HepG2 (cell line): Measurements from ENCODE around the gene SLC29A1. TPM values are rescaled to one million over a fixed set of nuclear protein-coding genes. Genes with fewer than 3 reads are reported as not detected.
A peak's percentile ranks its signal among the peaks of the same experiment; 100 is the strongest.

Experiments used
- HMG20A ChIP-seq: IDR thresholded peaks from 2 replicates; pipeline ENCODE4 v1.6.1; 2016; ENCODE audit warnings: borderline replicate concordance
- HNF4A ChIP-seq: sonication (generic); formaldehyde crosslinking; IDR thresholded peaks from 2 replicates; pipeline ENCODE4 v1.4.0; 2020; ENCODE audit warnings: missing genetic modification reagents
- HNF4G ChIP-seq, 2 experiments: sonication (generic) in 1 of 2; formaldehyde crosslinking in 1 of 2; IDR thresholded peaks; 2 replicates each; pipeline versions ENCODE4 v1.4.0 to v1.6.1; 2011 to 2020; ENCODE audit warnings: borderline replicate concordance in 2 of 2, low read depth in 2 of 2, mild to moderate bottlenecking in 2 of 2, low read length in 1 of 2, missing genetic modification reagents in 1 of 2, moderate library complexity in 1 of 2
- HOXA5 ChIP-seq: sonication (generic); formaldehyde crosslinking; IDR thresholded peaks from 2 replicates; pipeline ENCODE4 v1.4.0; 2020; ENCODE audit warnings: missing genetic modification reagents
- KAT8 ChIP-seq: IDR thresholded peaks from 2 replicates; pipeline ENCODE4 v1.6.1; 2016; ENCODE audit warnings: missing genetic modification reagents, missing compliant biosample characterization
- KLF13 ChIP-seq: sonication (generic); formaldehyde crosslinking; IDR thresholded peaks from 2 replicates; pipeline ENCODE4 v1.4.0; 2020; ENCODE audit warnings: mild to moderate bottlenecking, missing genetic modification reagents
- MIER3 ChIP-seq: IDR thresholded peaks from 2 replicates; pipeline ENCODE4 v1.6.1; 2016; ENCODE audit warnings: missing compliant biosample characterization, borderline replicate concordance
- PAXIP1 ChIP-seq: sonication (generic); formaldehyde crosslinking; conservative IDR thresholded peaks from 2 replicates; pipeline ENCODE4 v1.4.0; 2020; ENCODE audit warnings: mild to moderate bottlenecking, missing genetic modification reagents, moderate library complexity
- SOX13 ChIP-seq, 3 experiments: fragments of 450-650 bp in 1 of 3; sonication (generic) in 1 of 3; formaldehyde crosslinking in 1 of 3; IDR thresholded peaks in 2 of 3; conservative IDR thresholded peaks in 1 of 3; 2 replicates each; pipeline versions ENCODE4 v1.5.0 to v1.6.1; 2016 to 2020; ENCODE audit warnings: antibody characterized with exemption in 1 of 3, mild to moderate bottlenecking in 1 of 3, missing compliant biosample characterization in 1 of 3, missing genetic modification reagents in 1 of 3, moderate library complexity in 1 of 3
- TGIF2 ChIP-seq: IDR thresholded peaks from 2 replicates; pipeline ENCODE4 v1.6.1; 2016; ENCODE audit warnings: control low read depth, missing compliant biosample characterization
- ZGPAT ChIP-seq: IDR thresholded peaks from 2 replicates; pipeline ENCODE4 v1.6.1; 2016; ENCODE audit warnings: mild to moderate bottlenecking
- ZMYM3 ChIP-seq: sonication (generic); formaldehyde crosslinking; IDR thresholded peaks from 2 replicates; pipeline ENCODE4 v1.5.1; 2020; ENCODE audit warnings: mild to moderate bottlenecking, missing genetic modification reagents
- ZMYM4 ChIP-seq: sonication (generic); formaldehyde crosslinking; IDR thresholded peaks from 2 replicates; pipeline ENCODE4 v1.8.1; 2023; ENCODE audit warnings: mild to moderate bottlenecking, missing genetic modification reagents
- ZNF12 ChIP-seq: sonication (generic); formaldehyde crosslinking; IDR thresholded peaks from 2 replicates; pipeline ENCODE4 v1.5.0; 2020; ENCODE audit warnings: missing genetic modification reagents
- ZNF263 ChIP-seq: sonication (generic); formaldehyde crosslinking; IDR thresholded peaks from 2 replicates; pipeline ENCODE4 v1.4.0; 2020; ENCODE audit warnings: missing genetic modification reagents
- ZNF333 ChIP-seq: sonication (generic); formaldehyde crosslinking; IDR thresholded peaks from 2 replicates; pipeline ENCODE4 v1.4.0; 2020; ENCODE audit warnings: mild to moderate bottlenecking, missing genetic modification reagents, borderline replicate concordance
- ZNF460 ChIP-seq: sonication (generic); formaldehyde crosslinking; IDR thresholded peaks from 2 replicates; pipeline ENCODE4 v1.5.1; 2020; ENCODE audit warnings: missing genetic modification reagents, mild to moderate bottlenecking, borderline replicate concordance
- ZNF501 ChIP-seq: sonication (generic); formaldehyde crosslinking; IDR thresholded peaks from 2 replicates; pipeline ENCODE4 v1.5.1; 2020; ENCODE audit warnings: mild to moderate bottlenecking, moderate library complexity, missing genetic modification reagents
- ZNF556 ChIP-seq: sonication (generic); formaldehyde crosslinking; IDR thresholded peaks from 2 replicates; pipeline ENCODE4 v1.4.0; 2020; ENCODE audit warnings: mild to moderate bottlenecking, missing genetic modification reagents, borderline replicate concordance
- ZNF770 ChIP-seq: sonication (generic); formaldehyde crosslinking; IDR thresholded peaks from 2 replicates; pipeline ENCODE4 v1.5.0; 2020; ENCODE audit warnings: mild to moderate bottlenecking, missing genetic modification reagents
- polyA plus RNA-seq, 8 experiments: library from polyadenylated mRNA; depleted of rRNA in 3 of 8; stranded (reverse) in 7 of 8; unstranded in 1 of 8; fragments of >200 nt; fragmentation: Illumina TruSeq in 4 of 8; extraction: Trizol in 4 of 8; gene quantifications; 2 replicates each; pipeline versions ENCODE4 v1.2.1 to v1.2.3, GENCODE V29; 2011 to 2016; ENCODE audit warnings: low read depth in 4 of 8, missing spikeins in 1 of 8, mixed read lengths in 1 of 8; ENCODE audit not compliant: insufficient read depth in 1 of 8
- total RNA-seq, 5 experiments: library from RNA; depleted of rRNA; stranded (reverse); fragments of >200 nt; fragmentation: Illumina TruSeq; extraction: Trizol; gene quantifications; 2 replicates each; pipeline ENCODE4 v1.2.3, GENCODE V29; 2016; ENCODE audit warnings: low read depth in 1 of 5

The SLC29A1 gene
- total and polyA plus RNA-seq, 2 of the 13 experiments (the other 11 are each of a cell fraction or from before 2014, with no cell fraction given) = 43.2 to 106 TPM

GRCh38 chr6:44207966-44208365 lies 15.4 kb upstream of the SLC29A1 start (continued):
- TF ChIP-seq ZNF770 (CRISPR knock-in tag) = peak; percentile 90
- TF ChIP-seq ZNF333 (CRISPR knock-in tag) = no peak
- TF ChIP-seq ZNF556 (CRISPR knock-in tag) = no peak
- peak; percentile 26 for TF ChIP-seq ZNF501 (CRISPR knock-in tag)
- TF ChIP-seq HOXA5 = 0 out of 2 replicates have a peak, but pooled peaks have one; percentile 8
- TF ChIP-seq ZMYM3 (CRISPR knock-in tag) = peak; percentile 65
- TF ChIP-seq TGIF2 (CRISPR knock-in tag) = no peak
- peak; percentile 76 for TF ChIP-seq HNF4A
- TF ChIP-seq KLF13 (CRISPR knock-in tag) = no peak
- TF ChIP-seq ZGPAT = peak; percentile 50; the same call in 1 of the 2 replicates
- no peak for TF ChIP-seq HNF4G (IDR thresholded peaks at IDR 0.05; ENCODE audit: borderline replicate concordance, low read depth, low read length)
- TF ChIP-seq HNF4G (CRISPR knock-in tag; IDR thresholded peaks at IDR 0.05; ENCODE audit: borderline replicate concordance, low read depth) = 0 out of 2 replicates have a peak, but pooled peaks have one; percentile 25
- 0 out of 2 replicates have a peak, but pooled peaks have one; percentile 17 for TF ChIP-seq ZMYM4 (CRISPR knock-in tag)
- no peak for TF ChIP-seq SOX13 (IDR thresholded peaks at IDR 0.05)
- TF ChIP-seq SOX13 (CRISPR knock-in tag; conservative IDR thresholded peaks at IDR 0.05 in 1 of 2, IDR thresholded peaks at IDR 0.05 in 1 of 2) = peak in 1 of 2 experiments; percentile 19; a peak in 1 of 4 replicates
- TF ChIP-seq MIER3 (CRISPR knock-in tag) = 0 out of 2 replicates have a peak, but pooled peaks have one; percentile 34
- no peak for TF ChIP-seq ZNF12 (CRISPR knock-in tag)
- 0 out of 2 replicates have a peak, but pooled peaks have one; percentile 42 for TF ChIP-seq HMG20A (CRISPR knock-in tag)
- peak; percentile 83 for TF ChIP-seq ZNF263 (CRISPR knock-in tag)
- TF ChIP-seq KAT8 (CRISPR knock-in tag) = 0 out of 2 replicates have a peak, but pooled peaks have one; percentile 19
- TF ChIP-seq ZNF460 = peak; percentile 80; the same call in 1 of the 2 replicates
- peak; percentile 29; the same call in 1 of the 2 replicates for TF ChIP-seq PAXIP1 (CRISPR knock-in tag)
